Upper lobe of left lung (tissue), 4 donors: Measurements from ENCODE around the gene TMTC2.

ENCODE experiments used
- CTCF ChIP-seq, 6 experiments: fragments of 450-650 bp in 4 of 6; fragments of 200-600 bp in 2 of 6; sonication (generic) in 2 of 6; IDR thresholded peaks; one replicate each; pipeline ENCODE4 v1.5.1; 2016 to 2019; ENCODE audit warnings: antibody characterized with exemption in 6 of 6
- EP300 ChIP-seq, 4 donors: sonication (generic); formaldehyde crosslinking; IDR thresholded peaks; one replicate each; pipeline ENCODE4 v1.5.1; 2017; ENCODE audit warnings: antibody characterized with exemption in 4 of 4, control low read depth in 2 of 4
- POLR2A ChIP-seq, 4 donors: fragments of 450-650 bp; IDR thresholded peaks; one replicate each; pipeline ENCODE4 v1.5.1; 2016 to 2017; ENCODE audit warnings: antibody characterized with exemption in 4 of 4, mild to moderate bottlenecking in 2 of 4
- POLR2AphosphoS5 ChIP-seq, 2 donors: sonication (generic); formaldehyde crosslinking; IDR thresholded peaks; one replicate each; pipeline ENCODE4 v1.5.1; 2017; ENCODE audit warnings: antibody characterized with exemption in 2 of 2

- no peak for TF ChIP-seq CTCF (IDR thresholded peaks at IDR 0.05)
- TF ChIP-seq EP300 (IDR thresholded peaks at IDR 0.05), result no peak
- TF ChIP-seq POLR2A (IDR thresholded peaks at IDR 0.05), result no peak
- TF ChIP-seq POLR2AphosphoS5 (IDR thresholded peaks at IDR 0.05), result no peak
These were observed 331.4 kb downstream of the TMTC2 start for GRCh38 chr12:83018088-83018487.
